Thoracic aorta (tissue), 2 donors: ENCODE results near the gene ATP6V1G3. TPM values are rescaled to one million over a fixed set of nuclear protein-coding genes. Genes with fewer than 3 reads are reported as not detected.

Experiments
- ATAC-seq: fragments of 150-250 bp; one replicate; pipeline ENCODE4 v1.8.0; 2017; ENCODE audit warnings: low read depth; ENCODE audit not compliant: insufficient number of reproducible peaks, low FRiP score
- DNase-seq: peaks from one replicate; pipeline ENCODE4 v3.0.0-alpha.2; 2020; ENCODE audit warnings: low spot score
- H3K27ac ChIP-seq, 2 donors: fragments of 200-600 bp; sonication (generic); 1 replicate in 1 of 2; 2 replicates in 1 of 2; pipeline ENCODE4 v1.5.1; 2016; ENCODE audit warnings: mild to moderate bottlenecking in 2 of 2, moderate library complexity in 2 of 2
- H3K27me3 ChIP-seq: fragments of 200-600 bp; sonication (generic); replicated peaks from 2 replicates; pipeline ENCODE4 v1.6.0; 2016; ENCODE audit warnings: mild to moderate bottlenecking; ENCODE audit not compliant: insufficient read depth
- H3K36me3 ChIP-seq: fragments of 200-600 bp; sonication (generic); one replicate; pipeline ENCODE4 v1.5.1; 2016
- H3K4me1 ChIP-seq, 2 donors: fragments of 200-600 bp; sonication (generic); 1 replicate in 1 of 2; 2 replicates in 1 of 2; pipeline versions ENCODE4 v1.5.1 to v1.6.0; 2016; ENCODE audit warnings: low read depth in 2 of 2, mild to moderate bottlenecking in 1 of 2; ENCODE audit not compliant: control insufficient read depth in 1 of 2
- H3K4me3 ChIP-seq: fragments of 200-600 bp; sonication (generic); 2 replicates; pipeline ENCODE4 v1.5.1; 2016; ENCODE audit warnings: mild to moderate bottlenecking
- H3K9me3 ChIP-seq: fragments of 200-600 bp; sonication (generic); 2 replicates; pipeline ENCODE4 v1.5.1; 2016
- total RNA-seq, 2 donors: library from RNA; depleted of rRNA; stranded (reverse); fragments of >200 nt; gene quantifications; one replicate each; pipeline versions ENCODE4 v1.1.0 to v1.2.3, GENCODE V29; 2016
- TF ChIP-seq, protein P1 (sequence below): fragments of 200-600 bp; sonication (generic); IDR thresholded peaks from one replicate; pipeline ENCODE4 v1.5.1; 2019; ENCODE audit warnings: antibody characterized with exemption

The ATP6V1G3 gene
- total RNA-seq, 2 donors from 2014 or later, result not detected

DNA sequence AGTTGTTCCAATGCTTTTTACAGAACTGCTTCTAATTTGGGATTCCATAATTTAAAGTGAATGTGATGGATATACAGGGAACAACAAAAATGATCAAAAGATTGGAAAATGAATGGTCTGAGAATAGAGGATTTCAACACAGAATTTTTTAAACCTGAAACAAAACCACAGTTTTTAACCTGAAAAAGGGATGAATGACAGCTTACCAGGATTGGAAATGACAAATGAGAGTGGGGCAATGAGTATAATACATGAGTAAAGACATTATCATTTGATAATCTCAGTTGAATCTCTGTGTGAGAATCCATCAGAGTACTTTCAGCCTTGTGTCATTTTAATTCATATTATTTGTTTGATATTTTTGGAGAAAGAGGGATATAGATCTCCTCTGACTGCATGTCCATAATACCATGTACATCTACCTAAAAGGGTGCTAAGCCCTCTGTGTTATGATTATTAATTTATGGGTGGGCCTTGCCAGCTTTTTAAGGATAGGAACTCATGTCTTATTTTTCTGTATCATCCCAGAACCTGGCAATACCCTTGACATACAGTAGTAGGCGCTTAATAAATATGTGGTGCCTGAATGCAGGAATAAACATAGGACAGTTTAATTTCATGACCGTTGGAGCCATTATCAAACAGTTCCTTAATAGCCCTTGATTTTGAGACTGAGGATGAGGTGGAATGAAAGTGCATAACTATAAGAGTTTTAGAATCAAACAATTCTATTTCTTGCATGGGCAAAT is 12.4 kb upstream of the ATP6V1G3 start:
- Histone ChIP-seq H3K27ac (no peak overlapping the region), H3K9me3 (no peaks in the 10 kb centered on the region), H3K27me3 (no peaks in the 10 kb centered on the region), H3K4me3 (no peak overlapping the region), H3K36me3 (no peaks in the 10 kb centered on the region), H3K4me1 (no peaks in the 10 kb centered on the region)
- ATAC-seq (no peak), DNase-seq (no peak)
- TF ChIP-seq, protein P1, sequence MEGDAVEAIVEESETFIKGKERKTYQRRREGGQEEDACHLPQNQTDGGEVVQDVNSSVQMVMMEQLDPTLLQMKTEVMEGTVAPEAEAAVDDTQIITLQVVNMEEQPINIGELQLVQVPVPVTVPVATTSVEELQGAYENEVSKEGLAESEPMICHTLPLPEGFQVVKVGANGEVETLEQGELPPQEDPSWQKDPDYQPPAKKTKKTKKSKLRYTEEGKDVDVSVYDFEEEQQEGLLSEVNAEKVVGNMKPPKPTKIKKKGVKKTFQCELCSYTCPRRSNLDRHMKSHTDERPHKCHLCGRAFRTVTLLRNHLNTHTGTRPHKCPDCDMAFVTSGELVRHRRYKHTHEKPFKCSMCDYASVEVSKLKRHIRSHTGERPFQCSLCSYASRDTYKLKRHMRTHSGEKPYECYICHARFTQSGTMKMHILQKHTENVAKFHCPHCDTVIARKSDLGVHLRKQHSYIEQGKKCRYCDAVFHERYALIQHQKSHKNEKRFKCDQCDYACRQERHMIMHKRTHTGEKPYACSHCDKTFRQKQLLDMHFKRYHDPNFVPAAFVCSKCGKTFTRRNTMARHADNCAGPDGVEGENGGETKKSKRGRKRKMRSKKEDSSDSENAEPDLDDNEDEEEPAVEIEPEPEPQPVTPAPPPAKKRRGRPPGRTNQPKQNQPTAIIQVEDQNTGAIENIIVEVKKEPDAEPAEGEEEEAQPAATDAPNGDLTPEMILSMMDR, result no peak

DNA sequence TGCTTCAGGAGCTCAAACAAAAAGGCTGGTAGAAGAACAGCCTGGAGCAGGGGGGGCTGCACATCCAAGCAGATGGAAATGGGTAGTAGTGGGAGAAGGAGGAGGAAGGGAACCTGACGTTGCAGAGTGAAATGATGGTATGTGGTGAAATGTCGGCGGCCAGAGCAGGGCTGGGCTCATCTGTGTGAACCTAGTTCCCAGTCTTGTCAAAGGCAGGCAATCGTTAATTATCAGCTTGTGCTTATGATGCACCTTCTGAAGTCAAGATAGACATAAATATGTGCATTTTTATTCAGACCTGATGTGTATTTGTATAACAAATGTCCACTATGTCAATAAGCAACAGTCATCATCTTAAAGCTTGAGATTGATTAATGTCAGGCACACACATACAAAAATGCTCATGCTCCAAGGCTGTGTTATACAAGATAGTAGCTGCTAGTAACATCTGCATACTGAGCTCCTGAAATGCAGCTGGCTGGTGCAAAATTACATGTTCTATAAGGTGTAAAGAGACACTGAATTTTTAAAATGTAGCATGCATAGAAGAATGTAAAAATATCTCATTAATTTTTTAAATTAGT is 10.6 kb upstream of the ATP6V1G3 start:
- Histone ChIP-seq H3K9me3 (no peaks in the 10 kb centered on the region), H3K27me3 (no peaks in the 10 kb centered on the region), H3K4me1 (no peaks in the 10 kb centered on the region), H3K36me3 (no peaks in the 10 kb centered on the region), H3K27ac (no peak overlapping the region), H3K4me3 (no peak overlapping the region)
- no peak for ATAC-seq
- DNase-seq, result no peak
- TF ChIP-seq, protein P1, result no peak

DNA sequence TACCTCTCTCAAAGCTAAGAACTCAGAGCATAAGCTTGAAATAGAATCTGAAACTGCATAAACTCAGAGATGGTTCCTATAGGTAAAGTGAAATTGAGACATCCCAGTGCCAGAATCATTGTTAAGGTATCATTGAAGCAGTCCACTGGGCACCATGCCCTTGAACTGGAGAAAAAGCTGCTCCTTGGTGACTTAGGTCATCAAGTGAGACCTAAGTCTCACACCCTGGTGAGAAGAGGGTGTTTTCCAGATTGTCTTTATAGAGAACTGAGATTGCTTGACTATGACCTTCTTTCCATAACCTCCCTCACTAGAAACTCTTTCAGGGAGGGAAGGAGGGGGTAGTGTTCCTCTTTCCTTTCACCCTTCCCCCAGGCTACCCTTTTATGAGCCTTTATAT is 9.4 kb upstream of the ATP6V1G3 start:
- no peak for ATAC-seq

DNA sequence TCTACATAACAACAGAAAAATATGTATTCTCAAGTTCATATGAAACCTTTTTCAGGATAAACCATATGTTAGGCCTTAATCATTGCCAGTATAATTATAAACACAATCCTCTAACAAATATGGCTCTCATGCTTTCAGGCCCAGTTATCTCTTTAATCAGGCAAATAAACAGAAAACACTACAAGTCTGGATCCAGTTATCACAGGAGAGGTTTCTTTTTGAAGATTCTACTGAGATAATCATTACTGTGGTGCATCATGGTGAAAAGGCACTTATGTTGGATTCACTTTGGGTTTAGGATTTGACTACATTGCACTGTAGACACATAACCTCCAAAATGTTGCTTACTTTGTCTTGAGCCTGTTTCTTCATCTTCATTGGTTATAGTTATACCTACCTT is 8.4 kb upstream of the ATP6V1G3 start:
- TF ChIP-seq, protein P1, result no peak
- no peaks in the 10 kb centered on the region for H3K27me3 ChIP-seq
- H3K36me3 ChIP-seq, result no peaks in the 10 kb centered on the region
- H3K4me3 ChIP-seq, result no peak overlapping the region
- H3K27ac ChIP-seq, result no peak overlapping the region
- DNase-seq (no peak), ATAC-seq (no peak)
- no peaks in the 10 kb centered on the region for H3K9me3 ChIP-seq
- H3K4me1 ChIP-seq, result no peaks in the 10 kb centered on the region

More for the DNA sequence above, 9.4 kb upstream of the ATP6V1G3 start:
- no peak overlapping the region for H3K4me3 ChIP-seq
- H3K27me3 ChIP-seq, result no peaks in the 10 kb centered on the region
- TF ChIP-seq, protein P1, result no peak
- no peaks in the 10 kb centered on the region for H3K36me3 ChIP-seq
- no peak overlapping the region for H3K27ac ChIP-seq
- no peaks in the 10 kb centered on the region for H3K9me3 ChIP-seq
- no peak for DNase-seq
- H3K4me1 ChIP-seq, result no peaks in the 10 kb centered on the region

DNA sequence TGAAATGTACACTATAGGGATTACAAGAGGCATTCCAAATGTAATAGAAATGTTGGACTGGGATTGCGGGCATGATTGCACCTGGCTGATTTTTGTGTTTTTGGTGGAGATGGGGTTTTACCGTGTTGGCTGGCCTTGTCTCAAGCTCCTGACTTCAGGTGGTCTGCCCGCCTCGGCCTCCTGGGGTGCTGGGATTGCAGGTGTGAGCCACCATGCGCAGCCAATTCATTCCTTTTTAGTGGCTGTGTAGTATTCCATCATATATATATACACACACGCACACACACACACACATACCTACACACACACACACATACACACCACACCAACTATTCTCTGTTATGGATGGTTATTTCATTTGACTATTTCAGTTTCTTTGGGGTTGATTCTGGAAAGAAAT is 4.7 kb upstream of the ATP6V1G3 start:
- Histone ChIP-seq H3K9me3 (no peaks in the 10 kb centered on the region), H3K4me1 (no peaks in the 10 kb centered on the region), H3K4me3 (no peak overlapping the region), H3K36me3 (no peaks in the 10 kb centered on the region), H3K27me3 (no peaks in the 10 kb centered on the region), H3K27ac (no peak overlapping the region)
- TF ChIP-seq, protein P1, result no peak
- ATAC-seq (no peak), DNase-seq (no peak)
